ENCODE measurements around the gene ZNF133. TPM values are rescaled to one million over a fixed set of nuclear protein-coding genes. Genes with fewer than 3 reads are reported as not detected.

ZNF133 gene
- total RNA-seq, 1 experiment from 2014 or later: 16.3 TPM

GRCh38 chr20:18364768-18365167 is 76.4 kb downstream of the ZNF133 start:
- TF ChIP-seq, protein P1, sequence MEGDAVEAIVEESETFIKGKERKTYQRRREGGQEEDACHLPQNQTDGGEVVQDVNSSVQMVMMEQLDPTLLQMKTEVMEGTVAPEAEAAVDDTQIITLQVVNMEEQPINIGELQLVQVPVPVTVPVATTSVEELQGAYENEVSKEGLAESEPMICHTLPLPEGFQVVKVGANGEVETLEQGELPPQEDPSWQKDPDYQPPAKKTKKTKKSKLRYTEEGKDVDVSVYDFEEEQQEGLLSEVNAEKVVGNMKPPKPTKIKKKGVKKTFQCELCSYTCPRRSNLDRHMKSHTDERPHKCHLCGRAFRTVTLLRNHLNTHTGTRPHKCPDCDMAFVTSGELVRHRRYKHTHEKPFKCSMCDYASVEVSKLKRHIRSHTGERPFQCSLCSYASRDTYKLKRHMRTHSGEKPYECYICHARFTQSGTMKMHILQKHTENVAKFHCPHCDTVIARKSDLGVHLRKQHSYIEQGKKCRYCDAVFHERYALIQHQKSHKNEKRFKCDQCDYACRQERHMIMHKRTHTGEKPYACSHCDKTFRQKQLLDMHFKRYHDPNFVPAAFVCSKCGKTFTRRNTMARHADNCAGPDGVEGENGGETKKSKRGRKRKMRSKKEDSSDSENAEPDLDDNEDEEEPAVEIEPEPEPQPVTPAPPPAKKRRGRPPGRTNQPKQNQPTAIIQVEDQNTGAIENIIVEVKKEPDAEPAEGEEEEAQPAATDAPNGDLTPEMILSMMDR (conservative IDR thresholded peaks at IDR 0.05; ENCODE audit: low read depth, low read length): no peak
- TF ChIP-seq EZH2phosphoT487 (IDR thresholded peaks at IDR 0.05; ENCODE audit: borderline replicate concordance, low read length) (no peak), EZH2 (IDR thresholded peaks at IDR 0.05; ENCODE audit: low read length, unreplicated experiment) (no peak)
- ChIA-PET CTCF (no interaction called here), POLR2A (ENCODE audit: unreplicated experiment) (no interaction called here)
- ATAC-seq: no peak
- DNase-seq: no peak
- Histone ChIP-seq H3K36me3 (ENCODE audit: low read depth, low read length) (no peaks in the 10 kb centered on the region), H3K9ac (ENCODE audit: low read length) (no peak overlapping the region), H2AFZ (ENCODE audit: low read length) (no peak overlapping the region), H3K27me3 (ENCODE audit: low read length) (no peaks in the 10 kb centered on the region), H3K9me3 (ENCODE audit: low read length) (no peaks in the 10 kb centered on the region), H3K9me2 (replicated peaks; ENCODE audit: low read length) (no peaks in the 10 kb centered on the region), H3F3A (ENCODE audit: low read length, unreplicated experiment) (no peaks in the 10 kb centered on the region), H3K79me2 (ENCODE audit: low read length) (no peaks in the 10 kb centered on the region), H3K4me1 (ENCODE audit: insufficient read depth, low read length) (no peaks in the 10 kb centered on the region; the same call in 1 of the 2 replicates), H3K4me3 (ENCODE audit: low read length) (no peak overlapping the region), H4K20me1 (ENCODE audit: low read length) (no peaks in the 10 kb centered on the region), H3K4me2 (ENCODE audit: low read length) (no peak overlapping the region), H3K27ac (ENCODE audit: low read length) (no peak overlapping the region)
- no TSS peak for BruUV-seq (replicated peaks)
- intact Hi-C loops (cut with micrococcal nuclease): no loop called here

Other genes starting within 250 kb of the ZNF133 start
- gene OVOL2, start 230.6 kb upstream of the ZNF133 start, total RNA-seq (2014; rRNA removed): 23.1 and 36.4 TPM in 2 replicates
- 10.8 and 12.5 TPM in 2 replicates for gene KAT14, start 150.7 kb upstream of the ZNF133 start, total RNA-seq (2014; rRNA removed)
- 21.2 and 31.2 TPM in 2 replicates for gene PET117, start 150.7 kb upstream of the ZNF133 start, total RNA-seq (2014; rRNA removed)
- gene DZANK1, start 178.5 kb downstream of the ZNF133 start, total RNA-seq (2014; rRNA removed): 2.6 and 3.2 TPM in 2 replicates
- 28.2 and 31.8 TPM in 2 replicates for gene POLR3F, start 178.9 kb downstream of the ZNF133 start, total RNA-seq (2014; rRNA removed)
- 17.7 and 22.8 TPM in 2 replicates for gene RBBP9, start 208.7 kb downstream of the ZNF133 start, total RNA-seq (2014; rRNA removed)
- gene SEC23B, start 219.4 kb downstream of the ZNF133 start, total RNA-seq (2014; rRNA removed): 82.1 and 89.5 TPM in 2 replicates